Type B pancreatic cell (in vitro differentiated cells): Measurements from ENCODE around the gene TRAPPC8. TPM values are rescaled to one million over a fixed set of nuclear protein-coding genes. Genes with fewer than 3 reads are reported as not detected.
"Not testable (repeated sequence)": the region's sequence is repeated elsewhere in the genome, so short reads cannot be mapped to it uniquely, and the experiment has no call there.

ENCODE experiments used
- DNase-seq: peaks from one replicate; pipeline ENCODE4 v3.0.0; 2021; ENCODE audit warnings: mixed read lengths; ENCODE audit not compliant: unreplicated experiment; ENCODE audit errors: extremely low spot score
- H3K27ac Mint-ChIP-seq: 2 replicates; pipeline ENCODE4 v1.8.0; 2021; ENCODE audit warnings: mild to moderate bottlenecking, mixed read lengths
- H3K27me3 Mint-ChIP-seq: 2 replicates; pipeline ENCODE4 v1.8.0; 2021; ENCODE audit warnings: mixed read lengths
- H3K36me3 Mint-ChIP-seq: 2 replicates; pipeline ENCODE4 v1.8.0; 2021; ENCODE audit warnings: mixed read lengths
- H3K4me1 Mint-ChIP-seq: one replicate; pipeline ENCODE4 v1.8.0; 2021; ENCODE audit warnings: mixed read lengths; ENCODE audit not compliant: unreplicated experiment
- H3K4me3 Mint-ChIP-seq: 2 replicates; pipeline ENCODE4 v1.8.0; 2021; ENCODE audit warnings: mild to moderate bottlenecking, mixed read lengths
- H3K9me3 Mint-ChIP-seq: 2 replicates; pipeline ENCODE4 v1.8.0; 2021; ENCODE audit warnings: mixed read lengths
- total RNA-seq: library from RNA; stranded (reverse); gene quantifications from 2 replicates; pipeline ENCODE4 v1.2.1, GENCODE V29; 2021; ENCODE audit warnings: low replicate concordance
- TF ChIP-seq, protein P1 (sequence below): fragments of 200-600 bp; sonication (generic); conservative IDR thresholded peaks from 2 replicates; pipeline ENCODE4 v1.5.0; 2021; ENCODE audit warnings: antibody characterized with exemption, mild to moderate bottlenecking

Gene TRAPPC8
- total RNA-seq, 1 donor from 2014 or later, result 43.6 TPM

DNA sequence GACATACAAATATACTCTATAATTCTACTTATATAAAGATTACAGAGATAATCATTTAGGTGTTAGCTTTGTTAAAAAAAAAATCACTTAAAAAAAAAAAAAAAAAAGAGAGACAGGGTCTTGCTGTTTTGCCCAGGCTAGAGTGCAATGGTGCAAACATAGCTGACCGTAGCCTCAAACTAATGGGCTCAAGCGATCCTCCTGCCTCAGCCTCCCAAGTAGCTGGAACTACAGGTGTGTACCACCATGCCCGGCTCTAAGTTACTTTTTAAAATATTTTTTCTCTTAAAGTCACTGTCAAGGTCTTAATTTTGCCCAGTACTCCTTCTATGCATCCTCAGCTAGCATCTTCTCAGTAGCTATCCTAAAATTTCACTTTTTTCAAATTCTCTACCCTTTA, 105.0 kb downstream of the TRAPPC8 start:
- no peak for DNase-seq
- Mint-ChIP-seq H3K36me3 (peaks cover 37% of the 10 kb centered on the region), H3K27ac (no peak overlapping the region), H3K27me3 (no peaks in the 10 kb centered on the region), H3K4me1 (no peaks in the 10 kb centered on the region), H3K4me3 (no peak overlapping the region), H3K9me3 (no peaks in the 10 kb centered on the region)
- TF ChIP-seq, protein P1, sequence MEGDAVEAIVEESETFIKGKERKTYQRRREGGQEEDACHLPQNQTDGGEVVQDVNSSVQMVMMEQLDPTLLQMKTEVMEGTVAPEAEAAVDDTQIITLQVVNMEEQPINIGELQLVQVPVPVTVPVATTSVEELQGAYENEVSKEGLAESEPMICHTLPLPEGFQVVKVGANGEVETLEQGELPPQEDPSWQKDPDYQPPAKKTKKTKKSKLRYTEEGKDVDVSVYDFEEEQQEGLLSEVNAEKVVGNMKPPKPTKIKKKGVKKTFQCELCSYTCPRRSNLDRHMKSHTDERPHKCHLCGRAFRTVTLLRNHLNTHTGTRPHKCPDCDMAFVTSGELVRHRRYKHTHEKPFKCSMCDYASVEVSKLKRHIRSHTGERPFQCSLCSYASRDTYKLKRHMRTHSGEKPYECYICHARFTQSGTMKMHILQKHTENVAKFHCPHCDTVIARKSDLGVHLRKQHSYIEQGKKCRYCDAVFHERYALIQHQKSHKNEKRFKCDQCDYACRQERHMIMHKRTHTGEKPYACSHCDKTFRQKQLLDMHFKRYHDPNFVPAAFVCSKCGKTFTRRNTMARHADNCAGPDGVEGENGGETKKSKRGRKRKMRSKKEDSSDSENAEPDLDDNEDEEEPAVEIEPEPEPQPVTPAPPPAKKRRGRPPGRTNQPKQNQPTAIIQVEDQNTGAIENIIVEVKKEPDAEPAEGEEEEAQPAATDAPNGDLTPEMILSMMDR, result no peak

DNA sequence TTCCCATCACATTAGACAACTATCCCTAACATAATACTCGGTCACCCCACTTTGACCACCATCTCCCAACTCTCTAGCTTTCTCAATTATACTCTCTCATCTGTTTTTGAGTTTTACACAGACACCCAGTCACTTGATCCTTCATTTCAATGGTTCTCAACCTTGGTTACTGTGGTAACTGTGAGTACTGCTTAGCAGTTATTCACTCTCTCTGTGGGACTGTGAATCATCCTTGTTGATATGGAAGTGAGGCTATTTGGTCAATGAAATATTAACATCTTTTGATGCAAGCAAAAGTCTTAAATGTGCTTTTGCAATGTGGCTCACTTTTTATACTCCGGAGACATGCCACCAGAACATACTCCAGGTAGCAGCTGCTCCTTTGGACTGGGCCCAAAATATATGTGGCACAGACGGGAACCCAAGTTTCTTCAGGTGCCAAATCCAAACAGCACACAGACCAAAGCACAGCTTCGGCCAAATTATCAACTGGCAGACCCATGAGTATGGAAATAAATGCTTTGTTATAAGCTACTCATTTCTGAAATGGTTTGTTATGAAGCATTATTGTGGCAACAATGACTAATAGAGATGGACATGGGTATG, 107.3 kb downstream of the TRAPPC8 start:
- TF ChIP-seq, protein P1, result no peak
- peaks cover 38% of the 10 kb centered on the region for H3K36me3 Mint-ChIP-seq
- no peak overlapping the region for H3K4me3 Mint-ChIP-seq
- no peaks in the 10 kb centered on the region for H3K4me1 Mint-ChIP-seq
- no peak overlapping the region for H3K27ac Mint-ChIP-seq
- no peak for DNase-seq
- H3K9me3 Mint-ChIP-seq, result no peaks in the 10 kb centered on the region
- no peaks in the 10 kb centered on the region for H3K27me3 Mint-ChIP-seq

DNA sequence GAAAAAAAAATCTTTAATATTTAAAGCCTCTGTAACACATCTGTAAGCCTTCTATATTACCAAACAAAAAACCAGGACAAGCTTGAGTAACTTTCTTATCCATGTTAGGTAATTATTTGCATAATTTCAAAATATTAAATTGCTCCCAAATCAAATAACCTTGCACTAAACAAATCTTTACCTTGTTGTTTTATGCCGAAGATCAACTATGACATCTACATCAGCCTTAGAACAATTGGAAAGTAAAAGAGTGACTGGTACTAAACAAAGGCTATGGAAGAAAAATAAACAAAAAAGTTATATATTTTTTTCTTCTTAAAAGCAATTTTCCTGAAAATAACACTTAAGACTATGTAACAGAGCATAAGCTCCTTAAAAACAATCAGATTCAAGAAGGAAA, 111.0 kb downstream of the TRAPPC8 start:
- Mint-ChIP-seq H3K4me3 (no peak overlapping the region), H3K4me1 (peaks cover 3% of the 10 kb centered on the region), H3K36me3 (peaks cover 54% of the 10 kb centered on the region), H3K9me3 (peaks cover 11% of the 10 kb centered on the region), H3K27ac (no peak overlapping the region), H3K27me3 (no peaks in the 10 kb centered on the region)
- DNase-seq, result no peak
- TF ChIP-seq, protein P1, result no peak

DNA sequence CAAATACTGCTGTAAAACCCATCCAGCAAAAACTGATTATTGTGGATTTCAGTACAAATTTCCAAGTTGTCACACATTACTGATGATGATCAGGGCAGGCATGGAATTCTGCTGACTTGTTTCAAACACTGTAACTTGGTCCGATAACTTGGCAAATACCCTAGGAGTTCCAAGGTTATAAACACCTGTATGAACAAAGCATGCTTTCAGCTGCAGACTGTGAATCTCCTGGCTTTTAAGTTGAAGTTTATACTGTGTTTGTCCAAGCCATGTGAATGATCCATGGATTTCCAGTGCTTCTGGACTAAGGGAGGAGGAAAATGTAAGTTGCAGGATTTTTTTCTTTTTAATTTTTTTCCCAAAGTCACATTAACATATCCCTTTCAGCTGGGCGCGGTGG, 112.2 kb downstream of the TRAPPC8 start:
- TF ChIP-seq, protein P1, result no peak
- Mint-ChIP-seq H3K4me1 (peaks cover 3% of the 10 kb centered on the region), H3K27me3 (no peaks in the 10 kb centered on the region), H3K36me3 (peaks cover 50% of the 10 kb centered on the region), H3K27ac (no peak overlapping the region), H3K9me3 (peaks cover 11% of the 10 kb centered on the region), H3K4me3 (no peak overlapping the region)
- no peak for DNase-seq

DNA sequence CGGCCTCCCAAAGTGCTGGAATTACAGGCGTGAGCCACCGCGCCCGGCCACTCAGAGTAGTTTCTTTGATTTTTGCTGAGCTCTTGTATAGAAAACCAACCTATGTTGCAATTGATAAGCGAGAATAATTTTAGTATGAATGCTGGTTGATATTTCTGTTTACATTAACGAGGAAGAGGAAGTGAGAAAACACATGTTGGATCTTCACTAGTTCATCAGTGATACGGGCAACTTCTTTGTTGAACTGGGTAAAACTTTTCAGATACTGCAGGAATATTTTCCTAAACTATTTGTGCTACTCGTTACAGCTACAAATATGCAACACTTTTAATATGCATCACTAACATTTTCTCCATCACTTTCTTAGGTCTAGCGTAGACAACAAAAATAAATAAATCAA, 114.3 kb downstream of the TRAPPC8 start:
- H3K4me1 Mint-ChIP-seq, result peaks cover 3% of the 10 kb centered on the region
- peaks cover 37% of the 10 kb centered on the region for H3K36me3 Mint-ChIP-seq
- no peaks in the 10 kb centered on the region for H3K27me3 Mint-ChIP-seq
- H3K9me3 Mint-ChIP-seq, result peaks cover 11% of the 10 kb centered on the region
- no peak overlapping the region for H3K4me3 Mint-ChIP-seq
- H3K27ac Mint-ChIP-seq, result no peak overlapping the region
- TF ChIP-seq, protein P1, result no peak
- DNase-seq, result no peak

DNA sequence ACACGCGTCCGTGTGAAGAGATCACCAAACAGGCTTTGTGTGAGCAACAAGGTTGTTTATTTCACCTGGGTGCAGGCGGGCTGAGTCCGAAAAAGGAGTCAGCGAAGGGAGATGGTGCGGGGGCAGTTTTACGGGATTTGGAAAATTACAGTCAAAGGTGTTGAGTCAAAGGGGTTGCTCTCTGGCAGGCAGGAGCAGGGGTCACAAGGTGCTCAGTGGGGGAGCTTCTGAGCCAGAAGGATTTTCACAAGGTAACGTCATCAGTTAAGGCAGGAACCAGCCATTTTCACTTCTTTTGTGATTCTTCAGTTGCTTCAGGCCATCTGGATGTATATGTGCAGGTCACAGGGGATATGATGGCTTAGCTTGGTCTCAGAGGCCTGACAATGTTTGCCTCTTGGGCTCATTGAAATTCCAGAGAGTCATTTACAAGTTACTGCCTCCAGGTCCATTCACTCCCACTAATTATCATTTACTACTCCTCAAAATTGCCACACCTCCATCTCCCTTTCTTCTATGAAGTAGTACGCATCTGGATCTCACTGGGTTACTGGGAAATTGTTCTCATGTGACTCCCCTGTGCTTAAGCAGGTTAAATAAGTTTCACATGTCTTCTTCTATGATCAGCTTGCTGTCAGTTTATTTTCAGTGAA, 116.1 kb downstream of the TRAPPC8 start:
- Mint-ChIP-seq H3K36me3 (peaks cover 32% of the 10 kb centered on the region), H3K27ac (peak overlapping the region; percentile 33), H3K9me3 (peaks cover 11% of the 10 kb centered on the region)
- not testable (repeated sequence) for H3K4me3 Mint-ChIP-seq, H3K27me3 Mint-ChIP-seq, H3K4me1 Mint-ChIP-seq, DNase-seq
